HepG2 (cell line): Measurements from ENCODE around the gene ACTL6A. TPM values are rescaled to one million over a fixed set of nuclear protein-coding genes. Genes with fewer than 3 reads are reported as not detected.

Experiments
- ARHGAP35 ChIP-seq: sonication (generic); formaldehyde crosslinking; IDR thresholded peaks from 2 replicates; pipeline ENCODE4 v1.9.0; 2022; ENCODE audit warnings: mild to moderate bottlenecking, inconsistent platforms, moderate library complexity, missing genetic modification reagents, borderline replicate concordance
- ATF2 ChIP-seq: sonication (generic); formaldehyde crosslinking; IDR thresholded peaks from 2 replicates; pipeline ENCODE4 v1.4.0; 2020; ENCODE audit warnings: missing genetic modification reagents
- ATF5 ChIP-seq: sonication (generic); formaldehyde crosslinking; IDR thresholded peaks from 2 replicates; pipeline ENCODE4 v1.4.0; 2020; ENCODE audit warnings: mild to moderate bottlenecking, low read depth, missing genetic modification reagents
- BCL6 ChIP-seq: IDR thresholded peaks from 2 replicates; pipeline ENCODE4 v1.6.1; 2016; ENCODE audit warnings: missing genetic modification reagents, missing compliant biosample characterization
- CC2D1A ChIP-seq: sonication (generic); formaldehyde crosslinking; IDR thresholded peaks from 2 replicates; pipeline ENCODE4 v1.8.1; 2023; ENCODE audit warnings: mild to moderate bottlenecking, missing genetic modification reagents
- CHD4 ChIP-seq: fragments of 200-600 bp; sonication (generic); IDR thresholded peaks from 2 replicates; pipeline ENCODE4 v1.7.0; 2017; ENCODE audit warnings: mild to moderate bottlenecking, low read length, borderline replicate concordance
- CREM ChIP-seq, 2 experiments: sonication (generic) in 1 of 2; formaldehyde crosslinking in 1 of 2; IDR thresholded peaks; 2 replicates each; pipeline versions ENCODE4 v1.4.0 to v1.6.1; 2016 to 2020; ENCODE audit warnings: antibody characterized with exemption in 1 of 2, mild to moderate bottlenecking in 1 of 2, missing genetic modification reagents in 1 of 2
- HMGXB4 ChIP-seq, 2 experiments: sonication (generic) in 1 of 2; formaldehyde crosslinking in 1 of 2; IDR thresholded peaks; 2 replicates each; pipeline versions ENCODE4 v1.4.0 to v1.6.1; 2018 to 2020; ENCODE audit warnings: missing genetic modification reagents in 2 of 2, borderline replicate concordance in 1 of 2, low read depth in 1 of 2, mild to moderate bottlenecking in 1 of 2, missing biosample characterization in 1 of 2
- IRX3 ChIP-seq: sonication (generic); formaldehyde crosslinking; IDR thresholded peaks from 2 replicates; pipeline ENCODE4 v1.8.1; 2023; ENCODE audit warnings: mild to moderate bottlenecking, low read depth, missing genetic modification reagents, borderline replicate concordance
- KMT2A ChIP-seq: sonication (generic); formaldehyde crosslinking; IDR thresholded peaks from 2 replicates; pipeline ENCODE4 v1.4.0; 2020; ENCODE audit warnings: missing genetic modification reagents
- MAFK ChIP-seq, 2 experiments: IDR thresholded peaks in 1 of 2; conservative IDR thresholded peaks in 1 of 2; 2 replicates each; pipeline ENCODE4 v1.6.1; 2011; ENCODE audit warnings: improper control_type of control experiment in 2 of 2, low read length in 2 of 2
- MBNL3 ChIP-seq: fragments of 250-450 bp; sonication (Bioruptor Pico); conservative IDR thresholded peaks from 2 replicates; pipeline ENCODE4 v1.8.0; 2022; ENCODE audit warnings: mild to moderate bottlenecking, inconsistent platforms
- MXD1 ChIP-seq: sonication (generic); formaldehyde crosslinking; IDR thresholded peaks from 2 replicates; pipeline ENCODE4 v1.4.0; 2020; ENCODE audit warnings: mild to moderate bottlenecking, missing genetic modification reagents
- PRDM10 ChIP-seq: sonication (generic); formaldehyde crosslinking; IDR thresholded peaks from 2 replicates; pipeline ENCODE4 v1.4.0; 2020; ENCODE audit warnings: low read depth, missing genetic modification reagents
- SP1 ChIP-seq, 2 experiments: fragments of 450-650 bp in 1 of 2; sonication (generic) in 1 of 2; formaldehyde crosslinking in 1 of 2; IDR thresholded peaks; 2 replicates each; pipeline versions ENCODE4 v1.4.0 to v1.6.1; 2016 to 2020; ENCODE audit warnings: missing genetic modification reagents in 1 of 2
- STAG1 ChIP-seq: sonication (generic); formaldehyde crosslinking; IDR thresholded peaks from 2 replicates; pipeline ENCODE4 v1.4.0; 2020; ENCODE audit warnings: missing genetic modification reagents
- YY1 ChIP-seq: IDR thresholded peaks from 2 replicates; pipeline ENCODE4 v1.6.1; 2011; ENCODE audit warnings: low read length, low read depth, moderate library complexity, mild to moderate bottlenecking; ENCODE audit not compliant: insufficient read depth, insufficient replicate concordance
- ZBTB7B ChIP-seq: sonication (generic); formaldehyde crosslinking; IDR thresholded peaks from 2 replicates; pipeline ENCODE4 v1.4.0; 2020; ENCODE audit warnings: missing genetic modification reagents
- ZNF670 ChIP-seq: sonication (generic); formaldehyde crosslinking; IDR thresholded peaks from 2 replicates; pipeline ENCODE4 v1.8.0; 2022; ENCODE audit warnings: mild to moderate bottlenecking, missing genetic modification reagents, borderline replicate concordance
- ZSCAN29 ChIP-seq: sonication (generic); formaldehyde crosslinking; conservative IDR thresholded peaks from 2 replicates; pipeline ENCODE4 v1.4.0; 2020; ENCODE audit warnings: mild to moderate bottlenecking, missing genetic modification reagents
- polyA plus RNA-seq, 8 experiments: library from polyadenylated mRNA; depleted of rRNA in 3 of 8; stranded (reverse) in 7 of 8; unstranded in 1 of 8; fragments of >200 nt; fragmentation: Illumina TruSeq in 4 of 8; extraction: Trizol in 4 of 8; gene quantifications; 2 replicates each; pipeline versions ENCODE4 v1.2.1 to v1.2.3, GENCODE V29; 2011 to 2016; ENCODE audit warnings: low read depth in 4 of 8, missing spikeins in 1 of 8, mixed read lengths in 1 of 8; ENCODE audit not compliant: insufficient read depth in 1 of 8
- total RNA-seq, 5 experiments: library from RNA; depleted of rRNA; stranded (reverse); fragments of >200 nt; fragmentation: Illumina TruSeq; extraction: Trizol; gene quantifications; 2 replicates each; pipeline ENCODE4 v1.2.3, GENCODE V29; 2016; ENCODE audit warnings: low read depth in 1 of 5

ACTL6A gene
- total and polyA plus RNA-seq, 2 of the 13 experiments (the other 11 are each of a cell fraction or from before 2014, with no cell fraction given): 58.1 to 84.1 TPM

- peak; percentile 38; the same call in 1 of the 2 replicates for TF ChIP-seq ZBTB7B (CRISPR knock-in tag)
- peak; percentile 37; the same call in 1 of the 2 replicates for TF ChIP-seq ZNF670
- TF ChIP-seq IRX3 (CRISPR knock-in tag): no peak
- 0 out of 2 replicates have a peak, but pooled peaks have one; percentile 35 for TF ChIP-seq ZSCAN29 (CRISPR knock-in tag)
- peak in 1 of 2 experiments; percentile 78; a peak in 2 of 4 replicates for TF ChIP-seq HMGXB4 (CRISPR knock-in tag; IDR thresholded peaks at IDR 0.05; ENCODE audit: borderline replicate concordance in 1 of 2, low read depth in 1 of 2)
- TF ChIP-seq ATF5 (CRISPR knock-in tag): no peak
- no peak for TF ChIP-seq MAFK (conservative IDR thresholded peaks at IDR 0.05 in 1 of 2, IDR thresholded peaks at IDR 0.05 in 1 of 2; ENCODE audit: low read length in 2 of 2)
- TF ChIP-seq PRDM10 (CRISPR knock-in tag): 0 out of 2 replicates have a peak, but pooled peaks have one; percentile 11
- TF ChIP-seq YY1: no peak
- 0 out of 2 replicates have a peak, but pooled peaks have one; percentile 31 for TF ChIP-seq MXD1 (CRISPR knock-in tag)
- no peak for TF ChIP-seq CHD4
- TF ChIP-seq ATF2 (CRISPR knock-in tag): no peak
- no peak for TF ChIP-seq CREM (IDR thresholded peaks at IDR 0.05)
- TF ChIP-seq CREM (CRISPR knock-in tag; IDR thresholded peaks at IDR 0.05): no peak
- peak; percentile 76; the same call in 1 of the 2 replicates for TF ChIP-seq KMT2A (CRISPR knock-in tag)
- TF ChIP-seq ARHGAP35 (CRISPR knock-in tag): no peak
- TF ChIP-seq BCL6: no peak
- TF ChIP-seq CC2D1A: 0 out of 2 replicates have a peak, but pooled peaks have one; percentile 16
- no peak for TF ChIP-seq SP1 (IDR thresholded peaks at IDR 0.05)
- TF ChIP-seq SP1 (CRISPR knock-in tag; IDR thresholded peaks at IDR 0.05): no peak
- no peak for TF ChIP-seq MBNL3 (CRISPR knock-in tag)
- TF ChIP-seq STAG1: 0 out of 2 replicates have a peak, but pooled peaks have one; percentile 4
These were observed 601 bp downstream of the ACTL6A start (continued) for GRCh38 chr3:179563271-179563783.
